HCT116 (cell line): ENCODE results near the gene NSUN2. TPM values are rescaled to one million over a fixed set of nuclear protein-coding genes. Genes with fewer than 3 reads are reported as not detected.

Experiments
- ATAC-seq: fragments of 200-7000 bp; cut with Tn5 transposase; 2 replicates; pipeline ENCODE4 v1.9.1; 2020; ENCODE audit warnings: mild to moderate bottlenecking, moderate library complexity
- BruUV-seq: library from RNA; stranded (reverse); fragments of 400-500 nt; replicated peaks from 2 replicates; lab custom pipeline; 2021; lab: Mats Ljungman, UMichigan
- CTCF ChIA-PET: fragments of 300-600 bp; sonication (Branson Sonifier 250); formaldehyde crosslinking; loops from one replicate; lab custom pipeline; 2021; ENCODE audit warnings: antibody characterized with exemption; lab: Charles Lee
- POLR2A ChIA-PET: fragments of 300-600, 350-600 bp; sonication (Branson Sonifier 250); formaldehyde crosslinking; loops from one replicate; lab custom pipeline; 2021; ENCODE audit warnings: antibody characterized with exemption; lab: Charles Lee
- RAD21 ChIA-PET, 2 experiments: fragments of 300-600 bp; sonication (Branson Sonifier 250); formaldehyde crosslinking; loops; one replicate each; lab custom pipeline; 2023; ENCODE audit warnings: low total read pairs in 2 of 2; ENCODE audit not compliant: uncharacterized antibody in 2 of 2, unreplicated experiment in 2 of 2, low non-redundant PET in 1 of 2; lab: Charles Lee
- DNase-seq: peaks from one replicate; pipeline ENCODE4 v3.0.0-alpha.2; 2010; ENCODE audit warnings: low read depth, low spot score
- H2AFZ ChIP-seq: fragments of 200-600 bp; shearing (Covaris generic), sonication (generic); 2 replicates; pipeline ENCODE4 v1.6.1; 2017; ENCODE audit warnings: low read depth, mixed run types, mixed read lengths, antibody characterized with exemption, low read length; ENCODE audit not compliant: poor library complexity, severe bottlenecking
- H3K27ac ChIP-seq: 2 replicates; pipeline ENCODE4 v1.5.1; 2012; ENCODE audit warnings: low read depth, low read length
- H3K27me3 ChIP-seq: fragments of 200-600 bp; sonication (generic); 2 replicates; pipeline ENCODE4 v1.6.1; 2016; ENCODE audit warnings: mixed run types, low read length, mixed read lengths; ENCODE audit not compliant: insufficient read depth
- H3K36me3 ChIP-seq, 2 experiments: fragments of 200-500 bp in 1 of 2; fragments of 200-600 bp in 1 of 2; sonication (Bioruptor generic) in 1 of 2; sonication (generic) in 1 of 2; 2 replicates each; pipeline versions ENCODE4 v1.5.1 to v1.6.1; 2014 to 2016; ENCODE audit warnings: low read length in 2 of 2, inconsistent platforms in 1 of 2, mixed read lengths in 1 of 2, mixed run types in 1 of 2; ENCODE audit not compliant: insufficient read depth in 2 of 2, control insufficient read depth in 1 of 2
- H3K4me1 ChIP-seq, 2 experiments: fragments of 200-600 bp in 1 of 2; sonication (generic) in 1 of 2; 2 replicates each; pipeline versions ENCODE4 v1.5.1 to v1.6.1; 2012 to 2017; ENCODE audit warnings: low read length in 2 of 2, inconsistent platforms in 1 of 2, mild to moderate bottlenecking in 1 of 2, mixed read lengths in 1 of 2, mixed run types in 1 of 2, moderate library complexity in 1 of 2; ENCODE audit not compliant: insufficient read depth in 2 of 2, control insufficient read depth in 1 of 2
- H3K4me2 ChIP-seq: fragments of 200-600 bp; sonication (generic); 2 replicates; pipeline ENCODE4 v1.6.1; 2017; ENCODE audit warnings: mixed run types, low read length, mixed read lengths
- H3K4me3 ChIP-seq, 2 experiments: fragments of 200-600 bp in 1 of 2; sonication (generic) in 1 of 2; replicated peaks in 1 of 2; 2 replicates each; pipeline ENCODE4 v1.5.1; 2011 to 2016; ENCODE audit warnings: low read length in 2 of 2, control low read depth in 1 of 2, low read depth in 1 of 2, mild to moderate bottlenecking in 1 of 2, mixed read lengths in 1 of 2, mixed run types in 1 of 2
- H3K79me2 ChIP-seq: fragments of 200-600 bp; sonication (generic); 2 replicates; pipeline ENCODE4 v1.6.1; 2017; ENCODE audit warnings: mild to moderate bottlenecking, mixed run types, low read length, moderate library complexity, mixed read lengths; ENCODE audit not compliant: insufficient read depth
- H3K9ac ChIP-seq: fragments of 200-600 bp; sonication (generic); 2 replicates; pipeline ENCODE4 v1.6.1; 2016; ENCODE audit warnings: low read length, mixed read lengths
- H3K9me2 ChIP-seq: fragments of 200-600 bp; sonication (generic), shearing (Covaris generic); 2 replicates; pipeline ENCODE4 v1.6.1; 2017; ENCODE audit warnings: mixed run types, mild to moderate bottlenecking, moderate library complexity; ENCODE audit not compliant: insufficient read depth
- H3K9me3 ChIP-seq, 2 experiments: fragments of 200-500 bp in 1 of 2; fragments of 200-600 bp in 1 of 2; sonication (Bioruptor generic) in 1 of 2; sonication (generic) in 1 of 2; 2 replicates each; pipeline ENCODE4 v1.6.1; 2014 to 2017; ENCODE audit warnings: low read length in 2 of 2, mixed read lengths in 2 of 2, inconsistent platforms in 1 of 2, low read depth in 1 of 2, mild to moderate bottlenecking in 1 of 2, mixed run types in 1 of 2, moderate library complexity in 1 of 2; ENCODE audit not compliant: control insufficient read depth in 1 of 2, insufficient read depth in 1 of 2
- H4K20me1 ChIP-seq: fragments of 200-600 bp; sonication (generic), shearing (Covaris generic); 2 replicates; pipeline ENCODE4 v1.6.1; 2017; ENCODE audit warnings: mixed run types, mild to moderate bottlenecking, moderate library complexity; ENCODE audit not compliant: insufficient read depth
- CBX3 ChIP-seq: IDR thresholded peaks from 2 replicates; pipeline ENCODE4 v1.6.1; 2012; ENCODE audit warnings: low read depth
- EGR1 ChIP-seq: IDR thresholded peaks from 2 replicates; pipeline ENCODE4 v1.6.1; 2012; ENCODE audit warnings: low read depth
- ELF1 ChIP-seq: IDR thresholded peaks from 2 replicates; pipeline ENCODE4 v1.6.1; 2012; ENCODE audit warnings: low read depth, borderline replicate concordance
- FOSL1 ChIP-seq: IDR thresholded peaks from 2 replicates; pipeline ENCODE4 v1.6.1; 2012; ENCODE audit warnings: low read depth
- JUND ChIP-seq: IDR thresholded peaks from 2 replicates; pipeline ENCODE4 v1.6.1; 2012
- MAX ChIP-seq: IDR thresholded peaks from 2 replicates; pipeline ENCODE4 v1.6.1; 2012
- POLR2A ChIP-seq: IDR thresholded peaks from 2 replicates; pipeline ENCODE4 v1.7.0; 2011; ENCODE audit warnings: borderline replicate concordance; ENCODE audit not compliant: insufficient read depth, insufficient read length; ENCODE audit errors: extremely low read depth
- POLR2AphosphoS5 ChIP-seq: IDR thresholded peaks from 2 replicates; pipeline ENCODE4 v1.6.1; 2011; ENCODE audit warnings: mild to moderate bottlenecking, low read depth, low read length, moderate library complexity
- RAD21 ChIP-seq: IDR thresholded peaks from 2 replicates; pipeline ENCODE4 v1.6.1; 2012; ENCODE audit warnings: low read depth, mild to moderate bottlenecking
- SRF ChIP-seq: IDR thresholded peaks from 2 replicates; pipeline ENCODE4 v1.6.1; 2012; ENCODE audit warnings: low read depth
- TCF7L2 ChIP-seq: IDR thresholded peaks from 2 replicates; pipeline ENCODE4 v1.7.0; 2011; ENCODE audit warnings: borderline replicate concordance, inconsistent platforms; ENCODE audit not compliant: insufficient read depth, insufficient read length; ENCODE audit errors: extremely low read depth
- ZFX ChIP-seq: fragments of 450-650 bp; IDR thresholded peaks from 2 replicates; pipeline ENCODE4 v1.6.1; 2017
- ZNF274 ChIP-seq: fragments of 200-500 bp; sonication (Bioruptor generic); IDR thresholded peaks from 2 replicates; pipeline ENCODE4 v1.6.1; 2014; ENCODE audit warnings: mild to moderate bottlenecking, low read depth, low read length, inconsistent platforms
- intact Hi-C: fragments of 100-400 bp; cut with micrococcal nuclease; formaldehyde crosslinking; loops from 2 replicates; pipeline ENCODE4 v1.10.0; 2022
- total RNA-seq: library from RNA; stranded (reverse); gene quantifications from one replicate; pipeline ENCODE4 v1.2.1, GENCODE V29; 2021; ENCODE audit not compliant: unreplicated experiment
- TF ChIP-seq, protein P1 (sequence below), 3 experiments: fragments of 200-600 bp in 1 of 3; sonication (generic) in 1 of 3; IDR thresholded peaks in 2 of 3; conservative IDR thresholded peaks in 1 of 3; 2 replicates each; pipeline ENCODE4 v1.5.1; 2012 to 2017; ENCODE audit warnings: low read depth in 2 of 3, low read length in 2 of 3, antibody characterized with exemption in 1 of 3, borderline replicate concordance in 1 of 3, control low read depth in 1 of 3, mild to moderate bottlenecking in 1 of 3, mixed read lengths in 1 of 3, mixed run types in 1 of 3, moderate library complexity in 1 of 3; ENCODE audit not compliant: insufficient read depth in 1 of 3
- TF ChIP-seq, protein P2 (sequence below): IDR thresholded peaks from 2 replicates; pipeline ENCODE4 v1.6.1; 2011; ENCODE audit warnings: mild to moderate bottlenecking, low read length, moderate library complexity; ENCODE audit not compliant: insufficient replicate concordance; ENCODE audit errors: extremely low read depth

NSUN2 gene
- total RNA-seq, 1 experiment from 2014 or later, result 101 TPM

DNA sequence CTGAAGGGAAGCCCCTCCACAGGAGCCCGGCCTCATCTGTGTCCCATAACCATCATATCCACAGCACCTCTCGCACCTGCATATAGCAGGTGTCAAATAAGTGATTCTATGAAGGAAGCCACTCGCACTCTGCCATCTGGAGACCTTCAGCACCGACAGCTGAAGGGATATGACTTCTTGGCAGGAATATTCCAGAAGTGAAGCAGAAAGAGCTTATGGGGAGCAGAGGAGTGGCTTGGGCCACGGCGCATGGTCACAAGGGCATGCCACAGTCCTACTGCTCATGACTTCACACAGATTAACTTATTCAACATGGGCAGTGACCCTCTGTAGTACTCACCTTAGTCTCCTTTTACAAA, 80.9 kb downstream of the NSUN2 start:
- RAD21 ChIA-PET, result no interaction called here
- Histone ChIP-seq H2AFZ (no peak overlapping the region), H3K9ac (no peak overlapping the region)
- no peak for ATAC-seq
- no peak for DNase-seq
- TF ChIP-seq, protein P1, sequence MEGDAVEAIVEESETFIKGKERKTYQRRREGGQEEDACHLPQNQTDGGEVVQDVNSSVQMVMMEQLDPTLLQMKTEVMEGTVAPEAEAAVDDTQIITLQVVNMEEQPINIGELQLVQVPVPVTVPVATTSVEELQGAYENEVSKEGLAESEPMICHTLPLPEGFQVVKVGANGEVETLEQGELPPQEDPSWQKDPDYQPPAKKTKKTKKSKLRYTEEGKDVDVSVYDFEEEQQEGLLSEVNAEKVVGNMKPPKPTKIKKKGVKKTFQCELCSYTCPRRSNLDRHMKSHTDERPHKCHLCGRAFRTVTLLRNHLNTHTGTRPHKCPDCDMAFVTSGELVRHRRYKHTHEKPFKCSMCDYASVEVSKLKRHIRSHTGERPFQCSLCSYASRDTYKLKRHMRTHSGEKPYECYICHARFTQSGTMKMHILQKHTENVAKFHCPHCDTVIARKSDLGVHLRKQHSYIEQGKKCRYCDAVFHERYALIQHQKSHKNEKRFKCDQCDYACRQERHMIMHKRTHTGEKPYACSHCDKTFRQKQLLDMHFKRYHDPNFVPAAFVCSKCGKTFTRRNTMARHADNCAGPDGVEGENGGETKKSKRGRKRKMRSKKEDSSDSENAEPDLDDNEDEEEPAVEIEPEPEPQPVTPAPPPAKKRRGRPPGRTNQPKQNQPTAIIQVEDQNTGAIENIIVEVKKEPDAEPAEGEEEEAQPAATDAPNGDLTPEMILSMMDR (IDR thresholded peaks at IDR 0.05 in 2 of 3, conservative IDR thresholded peaks at IDR 0.05 in 1 of 3; ENCODE audit: borderline replicate concordance in 1 of 3, insufficient read depth in 1 of 3, low read depth in 2 of 3, low read length in 2 of 3), result no peak
- TF ChIP-seq RAD21, result no peak
- TF ChIP-seq POLR2AphosphoS5, result no peak
- TF ChIP-seq ELF1, result no peak
- no peak for TF ChIP-seq ZFX
- TF ChIP-seq, protein P2, sequence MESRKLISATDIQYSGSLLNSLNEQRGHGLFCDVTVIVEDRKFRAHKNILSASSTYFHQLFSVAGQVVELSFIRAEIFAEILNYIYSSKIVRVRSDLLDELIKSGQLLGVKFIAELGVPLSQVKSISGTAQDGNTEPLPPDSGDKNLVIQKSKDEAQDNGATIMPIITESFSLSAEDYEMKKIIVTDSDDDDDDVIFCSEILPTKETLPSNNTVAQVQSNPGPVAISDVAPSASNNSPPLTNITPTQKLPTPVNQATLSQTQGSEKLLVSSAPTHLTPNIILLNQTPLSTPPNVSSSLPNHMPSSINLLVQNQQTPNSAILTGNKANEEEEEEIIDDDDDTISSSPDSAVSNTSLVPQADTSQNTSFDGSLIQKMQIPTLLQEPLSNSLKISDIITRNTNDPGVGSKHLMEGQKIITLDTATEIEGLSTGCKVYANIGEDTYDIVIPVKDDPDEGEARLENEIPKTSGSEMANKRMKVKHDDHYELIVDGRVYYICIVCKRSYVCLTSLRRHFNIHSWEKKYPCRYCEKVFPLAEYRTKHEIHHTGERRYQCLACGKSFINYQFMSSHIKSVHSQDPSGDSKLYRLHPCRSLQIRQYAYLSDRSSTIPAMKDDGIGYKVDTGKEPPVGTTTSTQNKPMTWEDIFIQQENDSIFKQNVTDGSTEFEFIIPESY, result no peak
- TF ChIP-seq MAX, result no peak
- no peak for TF ChIP-seq EGR1
- TF ChIP-seq SRF, result no peak
- TF ChIP-seq CBX3, result no peak
- no peak for TF ChIP-seq FOSL1
- TF ChIP-seq POLR2A, result no peak
- TF ChIP-seq ZNF274, result no peak
- TF ChIP-seq JUND, result no peak
- TF ChIP-seq TCF7L2, result no peak
- TF ChIP-seq, all 23 proteins: peak for 0
- H3K4me2 ChIP-seq, result no peak overlapping the region
- intact Hi-C loops, result no loop called here
- H3K9me2 ChIP-seq, result no peaks in the 10 kb centered on the region
- H4K20me1 ChIP-seq, result no peaks in the 10 kb centered on the region
- no peaks in the 10 kb centered on the region for H3K9me3 ChIP-seq
- no peak overlapping the region for H3K27ac ChIP-seq
- no peaks in the 10 kb centered on the region for H3K4me1 ChIP-seq
- H3K79me2 ChIP-seq, result no peaks in the 10 kb centered on the region
- H3K36me3 ChIP-seq, result no peaks in the 10 kb centered on the region
- BruUV-seq, result no TSS peak
- no peak overlapping the region for H3K4me3 ChIP-seq
- ChIA-PET CTCF (no interaction called here), POLR2A (no interaction called here)
- H3K27me3 ChIP-seq, result peaks cover 26% of the 10 kb centered on the region
